HG02938 (cell line): ENCODE data around the gene VWA2.
A peak's percentile ranks its signal among the peaks of the same experiment; 100 is the strongest.

Experiments
- ATAC-seq: cut with Tn5 transposase; IDR thresholded peaks from one replicate; pipeline ENCODE4 v1.9.1; 2021; ENCODE audit warnings: mild to moderate bottlenecking, moderate library complexity; ENCODE audit not compliant: unreplicated experiment

Gene VWA2

DNA sequence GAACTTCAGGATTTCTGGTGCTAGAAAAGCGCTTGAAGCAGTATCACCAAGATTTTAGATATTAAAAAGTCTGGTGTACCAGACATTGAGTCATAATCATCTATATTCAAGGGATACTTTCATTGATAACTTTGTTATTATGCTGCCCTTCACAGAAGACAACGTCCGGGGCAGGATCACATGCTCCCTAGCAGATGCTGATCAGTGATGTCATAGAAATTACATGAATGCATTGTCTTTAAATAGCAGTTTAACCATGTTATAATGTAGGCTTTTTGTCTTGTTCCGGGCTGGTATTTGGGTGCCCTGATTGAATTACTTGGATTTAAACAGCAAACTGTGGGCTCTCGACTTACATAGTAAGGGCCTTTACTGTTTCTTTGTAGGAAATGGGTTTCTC is 54.0 kb downstream of the VWA2 start:
- ATAC-seq: no peak

DNA sequence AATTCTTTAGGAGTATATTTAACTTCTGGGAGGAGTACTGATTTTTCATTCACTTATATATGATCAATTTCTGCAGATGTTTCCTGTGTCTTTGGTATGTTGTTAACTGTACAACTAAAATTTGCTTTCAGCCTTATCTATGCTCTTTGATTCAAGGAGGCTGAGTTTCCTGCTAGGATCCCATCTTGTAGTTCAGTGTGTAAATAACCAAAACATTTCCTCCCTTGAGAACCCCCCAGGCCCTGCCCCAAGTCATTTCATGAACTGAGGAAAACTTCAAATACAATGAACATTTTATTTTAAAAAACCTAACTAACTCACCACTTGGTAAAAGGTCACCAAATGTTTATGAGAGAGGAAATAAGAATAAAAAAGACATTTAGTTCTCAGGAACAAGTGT is 55.5 kb downstream of the VWA2 start:
- ATAC-seq: no peak

DNA sequence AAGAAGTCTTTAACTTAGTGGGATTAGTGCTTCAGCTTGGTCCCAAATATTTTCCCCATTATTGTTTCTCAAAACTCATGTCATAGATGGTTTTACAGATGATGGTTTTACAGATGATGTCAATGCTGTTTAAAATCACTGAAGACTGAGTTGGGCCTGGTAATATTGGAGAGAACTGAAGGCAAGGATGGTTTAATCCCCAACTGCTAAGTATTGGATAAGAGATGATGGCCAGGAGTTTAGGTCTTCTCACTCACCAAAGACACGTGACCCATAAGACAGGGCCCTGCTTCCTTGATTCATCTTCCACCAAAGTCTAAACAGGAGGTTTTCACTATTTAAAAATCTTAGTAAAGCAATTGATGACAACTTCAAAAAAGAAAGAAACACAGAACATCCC is 56.3 kb downstream of the VWA2 start:
- ATAC-seq: no peak

DNA sequence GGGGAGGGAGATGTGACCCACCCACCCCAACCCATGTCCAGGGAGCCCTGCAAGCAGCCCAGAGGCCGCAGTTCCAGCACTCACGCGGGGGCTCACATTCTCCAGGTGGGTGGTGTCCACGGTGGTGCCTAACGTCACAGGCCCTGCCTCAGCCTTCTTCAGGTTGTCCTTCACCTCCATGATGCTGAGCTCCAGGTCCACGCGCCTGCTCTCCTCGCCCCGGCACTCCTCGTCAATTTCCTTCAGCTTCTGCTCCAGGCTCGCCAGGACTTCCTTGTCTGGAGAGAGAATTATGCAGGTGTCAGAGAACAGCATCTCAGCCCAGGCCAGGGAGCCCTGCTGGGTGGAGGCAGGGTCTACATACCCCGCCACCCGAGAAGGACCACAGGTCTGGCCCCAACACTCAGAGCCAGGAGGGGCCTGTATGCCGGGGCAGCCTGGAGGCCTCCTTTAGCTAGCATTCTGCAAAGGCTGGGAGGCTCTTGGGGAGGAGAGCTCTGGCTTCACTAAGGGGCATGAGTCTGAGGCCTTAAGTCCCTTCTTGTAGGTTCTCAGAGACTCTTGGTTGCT is 58.2 kb downstream of the VWA2 start:
- no peak for ATAC-seq

DNA sequence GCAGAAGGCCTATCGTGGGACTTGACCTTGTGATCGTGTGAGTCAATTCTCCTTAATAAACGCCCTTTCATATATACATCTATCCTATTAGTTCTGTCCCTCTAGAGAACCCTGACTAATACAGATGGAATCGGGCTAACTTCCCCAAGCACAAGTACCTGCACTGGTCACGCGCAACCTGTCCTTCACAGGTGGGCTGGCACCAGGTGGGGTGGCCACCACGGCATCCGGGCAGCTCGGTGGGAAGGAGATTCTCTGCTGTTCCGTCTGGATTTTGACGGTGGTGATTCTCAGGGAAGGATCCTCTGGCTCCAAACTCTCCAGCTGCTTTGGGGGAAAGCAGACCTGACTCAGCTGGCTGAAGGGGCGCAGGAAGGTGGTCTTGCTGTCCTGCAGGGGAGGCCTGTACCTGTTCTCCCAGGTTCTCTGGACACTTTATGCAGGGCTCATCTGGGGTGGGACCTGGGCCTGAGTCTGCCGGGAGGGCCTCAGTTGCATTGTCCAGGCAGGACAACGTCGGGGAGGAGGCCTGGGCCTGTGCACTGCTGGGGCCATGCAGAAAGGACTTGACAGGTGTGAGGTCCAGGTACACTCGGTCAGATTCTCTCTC is 61.1 kb downstream of the VWA2 start:
- ATAC-seq: no peak

DNA sequence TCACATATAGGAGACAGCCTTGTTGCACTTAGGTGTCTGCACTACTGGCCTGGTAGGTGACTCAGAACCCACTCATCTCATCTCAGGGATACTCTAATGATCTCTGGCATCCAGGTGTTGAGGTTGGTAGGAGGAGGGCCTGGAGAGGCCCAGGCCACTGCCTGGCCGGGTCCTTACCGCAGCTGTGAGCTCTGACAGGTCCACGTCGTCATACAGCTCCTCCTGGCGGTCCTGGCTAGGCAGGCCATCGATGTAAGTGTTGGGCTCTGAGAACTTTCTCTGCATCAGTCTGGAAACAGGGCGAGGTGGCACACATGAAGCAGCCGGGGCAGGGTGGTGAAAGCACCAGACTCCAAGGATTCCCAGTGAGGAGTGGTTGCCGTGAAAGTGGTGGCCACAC is 62.1 kb downstream of the VWA2 start:
- ATAC-seq: no peak

DNA sequence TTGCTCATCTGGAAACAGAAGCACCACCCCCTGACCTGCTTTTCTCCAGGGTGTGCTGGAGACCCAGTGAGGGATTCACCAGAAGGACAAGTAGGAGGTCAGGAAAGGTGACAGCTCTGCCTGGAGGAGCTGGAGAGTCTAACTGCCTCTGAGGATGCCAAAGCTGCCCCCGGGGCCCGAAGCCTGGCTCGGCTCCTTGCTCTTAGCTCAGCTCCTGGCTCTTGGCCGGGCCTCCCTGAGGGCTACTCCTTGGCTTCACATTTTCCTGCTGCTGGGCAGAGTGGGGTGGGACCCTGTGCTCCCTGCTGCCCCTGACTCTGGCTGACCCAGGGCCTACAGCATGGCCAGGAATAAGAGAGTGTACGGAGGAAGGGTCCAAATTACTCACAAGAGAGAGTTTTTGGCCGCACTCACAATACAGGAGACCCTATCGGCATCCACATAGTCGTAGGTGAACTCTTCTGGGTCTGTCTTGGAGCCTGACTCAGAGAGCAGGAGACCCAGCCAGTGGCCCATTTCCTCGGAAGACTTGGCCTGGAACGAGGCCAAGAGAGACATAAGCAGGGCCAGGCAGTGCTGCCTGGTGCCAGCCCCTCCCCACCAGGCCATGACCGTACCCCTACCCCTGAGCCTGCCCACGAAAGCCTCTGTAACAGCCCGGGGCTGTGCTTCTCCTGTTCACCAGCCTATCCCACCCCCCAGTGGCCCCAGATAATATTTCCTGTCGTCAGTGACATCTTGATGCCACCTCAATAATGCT is 63.1 kb downstream of the VWA2 start:
- ATAC-seq: no peak

DNA sequence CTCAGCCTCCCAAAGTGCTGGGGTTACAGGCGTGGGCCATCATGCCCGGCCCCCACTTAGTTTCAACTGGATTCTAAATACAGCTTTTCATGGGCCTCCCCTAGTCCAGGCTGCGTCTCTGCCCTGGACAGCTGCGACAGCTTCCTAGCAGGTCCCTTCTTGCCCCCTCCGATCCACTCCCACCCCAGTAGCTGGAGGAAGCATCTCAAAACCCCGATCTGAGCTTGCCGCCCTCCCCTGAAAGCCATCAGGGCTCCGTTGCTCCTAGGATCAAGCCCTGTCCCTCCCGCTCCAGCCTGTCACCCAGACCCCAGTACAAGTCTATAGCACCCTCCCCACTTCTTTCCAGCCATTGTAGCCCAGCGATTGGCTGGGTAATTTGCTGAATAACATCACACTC is 64.5 kb downstream of the VWA2 start:
- peak; percentile 9 for ATAC-seq

DNA sequence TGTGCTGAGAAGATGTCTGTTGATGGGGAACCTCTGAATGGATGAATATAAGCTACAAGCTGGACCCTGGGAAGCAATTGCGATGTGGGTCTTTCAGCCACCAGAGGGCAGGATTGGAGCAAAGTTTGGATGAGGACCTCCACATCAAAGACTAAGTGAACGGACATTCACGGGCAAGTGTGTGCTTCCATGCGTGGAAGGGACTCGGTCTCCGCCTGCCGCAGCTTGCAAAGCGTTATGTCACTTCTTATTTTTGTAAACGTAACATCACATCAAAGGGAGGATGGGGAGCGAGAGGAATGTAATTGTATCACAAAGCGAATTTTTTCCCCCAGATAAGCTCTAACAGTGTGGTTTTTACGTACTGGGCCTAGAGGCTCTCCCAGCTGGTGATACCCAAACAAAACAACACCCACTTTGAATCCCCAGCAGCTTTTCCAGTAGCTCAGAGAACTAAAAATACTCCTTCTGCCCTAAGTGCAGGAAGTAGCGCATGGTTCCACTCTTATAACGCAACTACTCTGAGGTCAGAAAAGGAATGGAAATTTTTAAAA is 65.0 kb downstream of the VWA2 start:
- ATAC-seq: peak; percentile 75

DNA sequence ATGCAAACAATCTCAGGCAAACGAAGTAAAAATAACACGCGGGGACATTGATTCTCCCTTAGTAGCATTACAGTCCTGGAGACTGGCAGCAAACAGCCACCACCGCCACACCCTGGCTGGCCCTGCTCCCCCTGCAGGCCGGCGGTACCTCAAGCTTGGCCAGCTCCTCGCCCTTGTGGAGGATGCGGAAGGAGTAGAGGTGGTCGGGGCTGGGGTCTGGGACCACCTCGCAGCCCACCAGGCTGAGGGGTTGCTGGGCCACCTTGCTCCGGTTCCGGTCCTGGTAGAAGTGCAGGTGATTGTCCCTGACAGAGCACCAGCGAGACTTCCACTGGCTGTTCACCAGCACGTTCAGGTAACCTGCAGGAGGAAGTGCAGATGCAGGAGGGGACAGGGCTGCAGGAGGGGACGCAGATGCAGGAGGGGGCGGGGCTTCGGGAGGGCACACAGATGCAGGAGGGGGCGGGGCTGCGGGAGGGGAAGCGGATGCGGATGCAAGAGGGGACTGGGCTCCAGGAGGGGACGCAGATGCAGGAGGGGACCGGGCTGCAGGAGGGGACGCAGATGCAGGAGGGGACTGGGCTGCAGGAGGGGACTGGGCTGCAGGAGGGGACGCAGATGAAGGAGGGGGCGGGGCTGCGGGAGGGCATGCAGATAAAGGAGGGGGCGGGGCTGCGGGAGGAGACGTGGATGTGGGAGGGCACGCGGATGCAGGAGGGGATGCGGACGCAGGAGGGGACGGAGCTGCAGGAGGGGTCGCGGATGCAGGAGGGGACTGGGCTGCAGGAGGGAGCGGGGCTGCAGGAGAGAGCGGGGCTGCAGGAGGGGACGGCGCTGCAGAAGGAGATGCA is 65.7 kb downstream of the VWA2 start:
- ATAC-seq: peak; percentile 52

DNA sequence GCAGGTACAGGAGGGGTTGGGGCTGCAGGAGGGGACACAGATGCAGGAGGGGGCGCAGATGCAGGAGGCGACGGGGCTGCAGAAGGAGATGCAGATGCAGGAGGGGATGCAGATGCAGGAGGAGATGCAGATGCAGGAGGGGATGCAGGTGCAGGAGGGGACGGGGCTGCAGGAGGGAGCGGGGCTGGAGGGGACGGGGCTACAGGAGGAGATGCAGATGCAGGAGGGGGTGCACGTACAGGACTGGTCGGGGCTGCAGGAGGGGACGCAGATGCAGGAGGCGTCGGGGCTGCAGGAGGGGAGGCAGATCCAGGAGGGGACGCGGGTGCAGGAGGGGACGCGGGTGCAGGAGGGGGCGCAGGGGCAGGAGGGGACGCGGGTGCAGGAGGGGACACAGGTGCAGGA is 66.5 kb downstream of the VWA2 start:
- ATAC-seq: no peak

DNA sequence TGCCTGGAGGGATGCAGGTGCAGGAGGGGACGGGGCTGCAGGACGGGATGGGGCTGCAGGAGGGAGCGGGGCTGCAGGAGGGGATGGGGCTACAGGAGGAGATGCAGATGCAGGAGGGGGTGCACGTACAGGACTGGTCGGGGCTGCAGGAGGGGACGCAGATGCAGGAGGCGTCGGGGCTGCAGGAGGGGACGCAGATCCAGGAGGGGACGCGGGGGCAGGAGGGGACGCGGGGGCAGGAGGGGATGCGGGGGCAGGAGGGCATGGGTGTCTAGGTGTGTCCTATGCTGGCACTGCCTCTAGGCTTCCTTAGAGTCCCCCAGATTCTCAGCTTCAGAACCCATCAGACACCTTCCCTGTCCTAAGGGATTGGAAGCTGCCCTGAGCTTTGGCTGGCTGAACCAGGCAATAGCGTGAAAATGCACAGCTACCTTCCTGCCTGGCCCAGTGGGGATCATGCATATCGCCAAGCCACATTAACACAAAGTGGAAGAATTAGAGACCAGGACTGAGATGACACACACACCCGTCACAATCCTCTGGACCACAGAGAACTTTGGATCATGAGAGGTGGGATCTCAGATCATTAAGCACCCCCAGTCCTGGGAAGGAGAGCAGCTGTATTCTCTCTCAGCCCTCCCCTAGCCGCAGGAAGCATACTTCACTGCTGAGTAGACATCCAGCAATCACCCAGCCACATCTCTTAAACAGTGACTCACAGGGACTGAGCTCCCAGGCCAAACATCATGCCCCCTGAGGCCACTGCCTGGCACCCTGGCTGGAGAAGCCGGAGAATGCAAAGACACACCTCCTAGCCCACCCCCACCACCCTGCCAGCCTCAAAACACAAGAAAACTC is 67.3 kb downstream of the VWA2 start:
- ATAC-seq: no peak

DNA sequence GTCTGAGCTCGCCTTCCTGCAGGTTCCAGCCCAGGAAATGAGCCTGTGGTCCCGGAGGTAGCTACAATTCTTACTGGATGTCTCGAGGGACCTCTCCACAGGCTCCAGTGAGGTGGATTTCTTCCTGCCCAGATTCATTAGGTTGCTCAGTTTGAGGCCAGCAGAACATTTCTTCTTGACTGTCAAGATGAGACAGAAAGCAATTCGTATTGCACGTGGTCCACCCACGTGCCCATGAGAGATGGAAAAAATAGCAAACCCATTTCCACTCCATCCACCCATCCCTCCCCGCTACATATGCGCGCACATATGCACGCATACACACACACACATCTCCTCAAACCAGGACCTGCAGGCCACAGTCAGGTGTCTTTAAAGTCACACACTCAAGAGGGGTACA is 68.7 kb downstream of the VWA2 start:
- ATAC-seq: no peak

DNA sequence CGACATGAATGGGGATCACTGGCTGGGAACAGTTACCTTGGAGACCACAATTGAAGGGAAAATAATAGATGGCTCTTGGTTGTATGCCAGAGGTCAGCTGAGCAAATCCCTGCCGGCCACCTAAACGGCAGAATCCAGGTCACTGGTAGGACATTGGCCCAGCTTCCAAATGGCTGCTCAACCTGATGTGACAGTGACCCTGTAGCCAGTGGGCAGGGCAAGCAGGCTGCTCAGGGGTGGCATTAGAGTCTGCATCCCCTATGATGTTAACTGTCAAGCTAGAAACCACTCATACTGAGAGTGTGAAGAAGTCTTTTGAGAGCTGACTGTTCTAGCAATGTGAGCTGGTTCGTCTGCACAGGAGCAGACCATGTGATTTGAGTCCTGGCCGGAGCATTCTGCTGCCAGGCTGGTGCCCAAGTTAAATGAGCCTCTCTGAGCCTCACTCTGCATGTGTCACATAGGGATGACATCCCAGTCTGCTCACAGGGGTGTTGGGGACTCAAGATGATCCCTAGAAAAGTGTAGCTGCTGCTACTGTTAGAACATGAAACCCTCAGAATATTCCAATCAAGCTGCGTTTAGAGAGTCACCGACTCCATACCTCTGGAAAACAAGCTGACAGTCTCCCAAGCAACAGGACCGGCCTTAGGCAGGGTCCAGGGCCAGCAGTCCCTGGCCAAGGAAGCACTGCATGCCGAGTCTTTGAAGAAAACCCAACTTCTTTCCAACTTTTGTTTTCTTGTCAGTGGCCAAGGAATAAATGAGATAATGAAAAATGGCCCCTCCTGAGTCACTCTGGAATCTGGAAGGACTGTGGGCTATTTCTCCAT is 69.7 kb downstream of the VWA2 start:
- no peak for ATAC-seq

DNA sequence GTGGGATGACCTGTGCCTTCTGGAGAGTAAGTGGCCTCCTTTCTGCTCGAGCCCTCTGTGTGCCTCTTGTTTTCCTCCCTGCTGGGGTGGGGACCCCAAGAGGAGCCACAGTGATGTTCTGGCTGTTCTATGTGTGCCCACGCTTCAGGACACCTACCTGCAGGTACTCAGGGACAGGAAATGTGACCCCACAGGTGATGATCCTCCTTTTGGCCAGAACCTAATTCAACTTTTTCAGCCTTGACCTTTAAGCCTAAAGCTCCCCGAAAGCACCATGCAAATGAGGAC is 70.3 kb downstream of the VWA2 start:
- ATAC-seq: no peak

DNA sequence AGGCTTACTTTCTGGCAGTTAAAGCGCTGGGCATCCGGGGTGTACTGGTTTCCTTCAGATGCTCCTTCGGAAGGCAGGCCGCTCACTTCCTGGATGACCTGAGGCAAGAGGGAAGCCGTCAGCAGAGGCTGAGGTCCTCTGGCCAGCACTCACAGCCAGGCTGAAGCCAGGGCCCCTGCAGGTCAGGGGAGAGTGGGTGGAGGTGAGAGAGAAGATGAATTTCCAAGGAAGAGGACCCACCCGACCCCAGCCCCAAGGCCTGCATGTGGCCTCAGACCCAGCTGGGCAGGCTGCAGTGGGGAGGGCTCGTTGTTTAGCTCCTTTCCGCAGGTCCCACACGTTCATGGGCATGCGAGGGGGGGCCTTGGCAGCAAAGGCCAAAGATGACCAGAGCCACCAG is 71.3 kb downstream of the VWA2 start:
- ATAC-seq: no peak

DNA sequence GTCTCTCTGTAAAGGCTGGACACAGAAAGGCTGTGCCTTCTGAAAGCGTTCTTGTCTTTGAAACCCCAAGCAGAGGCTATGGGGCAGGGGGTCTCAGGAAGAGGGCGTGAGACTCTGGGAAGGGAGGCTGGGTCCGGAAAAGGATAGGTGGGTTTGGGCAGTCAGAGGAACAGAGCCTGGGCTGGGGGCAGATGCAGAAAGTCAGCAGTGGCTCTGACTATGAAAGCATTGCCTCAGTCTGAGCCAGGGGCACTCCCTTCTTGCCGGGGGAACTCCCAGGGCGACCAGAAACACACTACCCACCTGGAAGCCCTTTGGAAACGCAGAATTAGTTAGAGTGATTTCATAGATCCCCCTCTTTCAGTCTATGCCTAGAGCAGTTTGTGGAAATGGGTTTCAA is 72.0 kb downstream of the VWA2 start:
- ATAC-seq: no peak

DNA sequence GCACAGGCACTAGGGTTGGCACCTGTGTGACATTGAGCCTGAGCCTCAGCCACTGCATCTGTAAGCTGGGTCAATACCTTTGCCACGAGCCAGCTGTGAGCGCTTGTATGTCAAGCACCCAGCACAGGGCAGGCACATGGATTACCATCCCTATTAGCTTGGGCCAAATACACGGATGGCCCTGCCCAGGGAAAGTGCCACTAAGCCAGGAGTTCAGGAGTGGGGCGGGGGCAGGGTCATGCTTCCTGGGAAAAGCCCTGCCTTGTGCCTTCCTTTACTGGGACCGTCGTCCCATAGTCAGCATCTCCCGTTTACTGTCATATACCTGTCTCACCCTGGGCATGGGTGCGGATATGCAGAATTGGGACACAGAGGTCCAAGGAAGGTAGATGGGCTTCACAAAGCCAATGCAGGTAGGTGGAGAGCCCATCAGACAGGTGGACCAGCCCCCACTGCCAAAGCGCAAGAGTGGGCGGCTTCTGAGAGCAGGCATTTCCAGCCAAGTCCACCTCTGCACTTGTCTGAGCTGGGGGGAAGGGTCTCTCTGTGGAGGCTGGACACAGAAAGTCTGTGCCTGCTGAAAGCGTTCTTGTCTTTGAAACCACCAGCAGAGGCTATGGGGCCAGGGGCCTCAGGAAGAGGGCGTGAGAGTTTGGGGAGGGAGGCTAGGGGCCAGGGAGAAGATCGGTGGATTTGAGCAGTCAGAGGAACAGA is 72.6 kb downstream of the VWA2 start:
- no peak for ATAC-seq

DNA sequence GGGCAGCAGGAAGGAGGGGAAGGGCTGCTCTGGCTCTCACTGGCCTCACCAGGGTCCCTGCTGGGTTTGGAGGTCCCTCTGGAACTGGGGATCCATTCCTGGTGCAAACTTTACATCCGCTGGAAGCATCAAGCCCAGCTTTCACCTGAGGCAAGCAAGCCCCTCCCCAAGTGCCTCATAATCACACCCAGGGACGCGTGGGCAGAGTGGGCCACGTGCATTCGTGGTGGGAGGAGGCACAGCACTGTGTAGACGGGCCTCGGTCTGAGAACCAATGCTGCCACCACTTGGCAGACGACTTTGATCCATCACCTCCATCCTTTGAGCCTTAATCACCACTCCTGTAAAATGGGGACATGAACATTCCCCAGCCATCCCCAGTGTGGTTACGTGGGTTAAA is 74.1 kb downstream of the VWA2 start:
- ATAC-seq: no peak
